Skin epidermis (tissue), 12 donors: ENCODE results near the gene SLC26A9.

Source experiments
- H3K27ac ChIP-seq, 21 experiments: fragments of 200-600 bp; sonication (generic) in 11 of 21; one replicate each; pipeline ENCODE4 v1.5.0; 2020; ENCODE audit warnings: mild to moderate bottlenecking in 3 of 21, inconsistent platforms in 2 of 21, moderate library complexity in 2 of 21
- H3K4me3 ChIP-seq, 7 experiments: fragments of 200-600 bp; sonication (generic) in 2 of 7; one replicate each; pipeline ENCODE4 v1.5.0; 2020; ENCODE audit warnings: inconsistent platforms in 2 of 7, mild to moderate bottlenecking in 2 of 7, moderate library complexity in 1 of 7

SLC26A9 gene

GRCh38 chr1:205950826-205951549, 7.7 kb upstream of the SLC26A9 start:
- Histone ChIP-seq H3K27ac (peak overlapping the region in 4 of 21 experiments; percentile 16 to 49 (median 37)), H3K4me3 (no peak overlapping the region)

- Histone ChIP-seq H3K27ac (peak overlapping the region in 2 of 21 experiments; percentile 24 to 36), H3K4me3 (no peak overlapping the region)
Observed at GRCh38 chr1:205950280-205950679, 7.0 kb upstream of the SLC26A9 start.

GRCh38 chr1:205949753-205950152, 6.5 kb upstream of the SLC26A9 start:
- Histone ChIP-seq H3K27ac (peak overlapping the region in 1 of 21 experiments; percentile 24), H3K4me3 (no peak overlapping the region)

GRCh38 chr1:205948886-205949285, 5.6 kb upstream of the SLC26A9 start:
- Histone ChIP-seq H3K4me3 (no peak overlapping the region), H3K27ac (no peak overlapping the region)

- Histone ChIP-seq H3K4me3 (no peak overlapping the region), H3K27ac (no peak overlapping the region)
Observed at GRCh38 chr1:205948039-205948438, 4.8 kb upstream of the SLC26A9 start.

GRCh38 chr1:205947024-205947423, 3.8 kb upstream of the SLC26A9 start:
- no peak overlapping the region for H3K27ac ChIP-seq
- no peak overlapping the region for H3K4me3 ChIP-seq

- H3K27ac ChIP-seq, result no peak overlapping the region
- no peak overlapping the region for H3K4me3 ChIP-seq
Observed at GRCh38 chr1:205945069-205945468, 1.8 kb upstream of the SLC26A9 start.

GRCh38 chr1:205944525-205944924, 1.3 kb upstream of the SLC26A9 start:
- Histone ChIP-seq H3K4me3 (no peak overlapping the region), H3K27ac (no peak overlapping the region)

- H3K4me3 ChIP-seq, result no peak overlapping the region
- H3K27ac ChIP-seq, result no peak overlapping the region
Observed at GRCh38 chr1:205942631-205943159, 561 bp downstream of the SLC26A9 start.

GRCh38 chr1:205940710-205941109, 2.5 kb downstream of the SLC26A9 start:
- H3K27ac ChIP-seq, result no peak overlapping the region
- H3K4me3 ChIP-seq, result no peak overlapping the region

GRCh38 chr1:205939690-205940330, 3.4 kb downstream of the SLC26A9 start:
- H3K4me3 ChIP-seq, result no peak overlapping the region
- H3K27ac ChIP-seq, result no peak overlapping the region

- Histone ChIP-seq H3K27ac (no peak overlapping the region), H3K4me3 (no peak overlapping the region)
Observed at GRCh38 chr1:205938682-205939081, 4.6 kb downstream of the SLC26A9 start.

- Histone ChIP-seq H3K4me3 (no peak overlapping the region), H3K27ac (no peak overlapping the region)
Observed at GRCh38 chr1:205936846-205937586, 6.2 kb downstream of the SLC26A9 start.

- H3K27ac ChIP-seq, result peak overlapping the region in 2 of 21 experiments; percentile 1 to 57
- H3K4me3 ChIP-seq, result no peak overlapping the region
Observed at GRCh38 chr1:205936311-205936710, 6.9 kb downstream of the SLC26A9 start.

GRCh38 chr1:205935869-205936268, 7.4 kb downstream of the SLC26A9 start:
- H3K27ac ChIP-seq, result peak overlapping the region in 4 of 21 experiments; percentile 1 to 57 (median 43)
- peak overlapping the region in 1 of 7 experiments; percentile 15 for H3K4me3 ChIP-seq

- Histone ChIP-seq H3K4me3 (no peak overlapping the region), H3K27ac (peak overlapping the region in 12 of 21 experiments; percentile 0 to 76 (median 42))
Observed at GRCh38 chr1:205934788-205935187, 8.5 kb downstream of the SLC26A9 start.

- H3K27ac ChIP-seq, result peak overlapping the region in 15 of 21 experiments; percentile 0 to 76 (median 45)
- no peak overlapping the region for H3K4me3 ChIP-seq
Observed at GRCh38 chr1:205933671-205934618, 9.3 kb downstream of the SLC26A9 start.

GRCh38 chr1:205932776-205933175, 10.5 kb downstream of the SLC26A9 start:
- H3K4me3 ChIP-seq, result no peak overlapping the region
- peak overlapping the region in 1 of 21 experiments; percentile 36 for H3K27ac ChIP-seq

GRCh38 chr1:205930799-205931281, 12.4 kb downstream of the SLC26A9 start:
- H3K27ac ChIP-seq, result no peak overlapping the region
- H3K4me3 ChIP-seq, result no peak overlapping the region
